ENCODE measurements around the gene LDB2.

DNA sequence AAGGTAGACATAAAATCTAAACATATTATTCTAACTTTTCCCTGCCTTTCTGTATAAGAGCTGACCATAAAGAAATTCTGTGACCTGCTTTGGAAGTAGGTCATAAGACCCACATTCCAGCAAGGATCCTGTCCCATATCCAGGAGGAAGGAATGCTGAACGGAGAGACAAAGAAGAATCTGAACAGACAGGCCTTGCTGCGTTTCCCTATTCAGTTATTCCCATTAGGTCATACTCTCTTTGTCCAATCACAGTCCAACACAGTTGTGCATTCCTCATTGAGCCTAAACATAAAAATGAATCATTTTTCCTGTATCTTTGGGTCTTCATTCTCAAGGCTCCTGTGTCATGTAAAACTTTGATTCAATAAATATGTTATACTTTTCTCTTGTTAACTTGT is 384.6 kb downstream of the LDB2 start:
- TF ChIP-seq SUZ12 (IDR thresholded peaks at IDR 0.05) (no peak), FOXA1 (IDR thresholded peaks at IDR 0.05) (no peak)
